Glomerular endothelial cell (primary cell): ENCODE measurements around the gene C22orf39. TPM values are rescaled to one million over a fixed set of nuclear protein-coding genes. Genes with fewer than 3 reads are reported as not detected.

ENCODE experiments used
- DNase-seq: peaks from one replicate; pipeline ENCODE4 v3.0.0-alpha.2; 2011; ENCODE audit warnings: low read depth, low spot score; ENCODE audit errors: extremely low read depth
- total RNA-seq: library from RNA; depleted of rRNA; stranded (reverse); fragments of >200 nt; gene quantifications from 2 replicates; pipeline ENCODE4 v1.2.3, GENCODE V29; 2015

Gene C22orf39
- total RNA-seq, 1 donor from 2014 or later, result 32.3 TPM

DNA sequence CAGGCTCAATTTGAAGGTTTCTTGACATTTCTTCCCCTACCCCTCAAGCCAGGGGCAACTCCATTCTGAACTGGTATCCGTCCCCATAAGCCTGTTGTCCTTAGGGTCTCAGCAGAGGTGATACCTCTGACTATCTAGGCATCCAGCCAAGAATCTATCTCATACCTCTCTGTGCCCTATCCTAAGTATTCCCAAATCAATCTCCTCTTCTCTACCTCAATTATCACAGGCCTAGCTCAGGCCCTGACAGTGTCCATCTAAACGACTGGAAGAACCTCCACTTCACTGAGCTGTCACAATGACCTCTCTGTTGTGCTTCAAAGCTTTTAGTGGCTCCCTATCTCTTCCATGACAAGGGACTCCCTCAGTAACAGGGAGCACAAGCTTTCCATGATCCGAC, 42.8 kb downstream of the C22orf39 start:
- no peak for DNase-seq

DNA sequence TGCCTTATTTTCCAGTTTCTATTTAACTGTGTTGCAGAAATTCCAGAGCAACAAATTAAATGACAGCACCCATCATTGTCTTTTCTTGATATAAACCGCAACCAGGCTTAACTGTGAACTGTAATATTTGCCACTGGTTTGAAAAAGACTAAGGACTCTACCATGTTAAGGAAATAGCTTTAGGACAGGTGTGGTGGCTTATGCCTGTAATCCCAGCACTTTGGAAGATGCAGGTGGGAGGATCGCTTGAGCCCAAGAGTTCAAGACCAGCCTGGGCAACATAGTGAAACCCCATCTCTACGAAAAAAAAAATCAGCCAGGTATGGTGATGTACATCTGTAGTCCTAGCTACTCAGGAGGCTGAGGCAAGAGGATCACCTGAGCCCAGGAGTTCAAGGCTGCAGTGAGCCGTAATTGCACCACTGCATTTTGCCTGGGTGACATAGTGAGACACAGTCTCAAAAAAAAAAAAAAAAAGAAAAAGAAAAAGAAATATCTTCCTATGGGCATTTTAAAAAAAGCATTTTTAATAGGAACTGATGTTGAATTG, 44.8 kb downstream of the C22orf39 start:
- no peak for DNase-seq

DNA sequence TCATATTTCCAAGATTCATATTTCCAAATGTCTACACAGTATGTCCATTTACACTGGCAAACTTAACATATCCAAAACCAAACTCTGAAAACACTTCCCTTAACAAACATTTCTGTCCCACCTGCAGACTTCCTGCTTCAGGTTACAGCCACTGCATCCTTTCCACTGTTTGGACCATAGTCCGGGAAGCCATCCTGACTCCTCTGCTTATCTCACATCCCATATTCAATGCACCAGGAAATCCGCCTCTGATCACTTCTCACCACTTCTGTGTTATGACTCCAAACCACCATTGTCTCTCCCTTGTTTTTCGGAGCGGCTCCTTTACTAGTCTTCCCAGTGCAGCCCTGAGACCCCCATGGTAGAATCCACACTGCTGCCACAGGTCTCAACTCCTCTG, 46.0 kb downstream of the C22orf39 start:
- DNase-seq, result no peak

DNA sequence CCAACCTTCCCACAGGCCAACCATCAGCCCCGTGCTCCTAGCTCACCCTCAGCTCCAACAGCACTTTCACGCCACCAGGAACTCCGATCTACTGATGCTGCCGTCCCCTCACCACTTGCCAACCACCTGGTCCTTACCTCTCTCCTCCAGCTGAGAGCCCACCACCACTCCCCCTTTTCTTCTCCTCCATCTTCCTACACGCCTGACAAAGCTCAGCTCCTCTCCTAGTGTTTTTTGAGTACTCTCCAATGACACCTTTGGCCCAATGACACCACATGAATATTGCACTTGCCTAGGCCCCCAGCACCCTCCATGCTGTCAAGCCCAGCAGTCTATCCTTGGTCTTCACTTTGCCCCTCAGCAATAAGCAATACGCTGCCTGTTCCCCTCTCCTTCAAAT, 46.6 kb downstream of the C22orf39 start:
- DNase-seq, result no peak

GRCh38 chr22:19398652-19399051, 48.9 kb downstream of the C22orf39 start:
- no peak for DNase-seq

DNA sequence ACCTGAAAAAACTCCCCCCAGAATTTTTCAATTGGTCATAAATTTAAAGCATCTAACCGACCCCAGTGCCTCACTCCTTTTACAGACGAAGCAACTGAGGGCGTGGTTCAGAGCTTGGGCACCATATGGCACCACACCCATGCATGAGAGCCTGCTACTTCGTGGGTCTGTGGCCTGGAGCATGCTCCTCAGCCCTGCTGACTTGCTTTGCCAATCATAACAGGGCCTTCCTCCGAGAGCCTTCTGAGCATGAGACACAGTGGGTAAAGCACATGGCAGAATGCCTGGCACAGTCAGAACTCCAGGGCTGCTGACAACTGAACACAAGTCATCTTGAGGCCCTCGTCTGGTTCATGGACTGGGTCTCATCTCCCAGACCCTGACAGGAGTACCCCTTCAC, 49.3 kb downstream of the C22orf39 start:
- no peak for DNase-seq

- no peak for DNase-seq
Measured at GRCh38 chr22:19397734-19398104, 49.8 kb downstream of the C22orf39 start.

DNA sequence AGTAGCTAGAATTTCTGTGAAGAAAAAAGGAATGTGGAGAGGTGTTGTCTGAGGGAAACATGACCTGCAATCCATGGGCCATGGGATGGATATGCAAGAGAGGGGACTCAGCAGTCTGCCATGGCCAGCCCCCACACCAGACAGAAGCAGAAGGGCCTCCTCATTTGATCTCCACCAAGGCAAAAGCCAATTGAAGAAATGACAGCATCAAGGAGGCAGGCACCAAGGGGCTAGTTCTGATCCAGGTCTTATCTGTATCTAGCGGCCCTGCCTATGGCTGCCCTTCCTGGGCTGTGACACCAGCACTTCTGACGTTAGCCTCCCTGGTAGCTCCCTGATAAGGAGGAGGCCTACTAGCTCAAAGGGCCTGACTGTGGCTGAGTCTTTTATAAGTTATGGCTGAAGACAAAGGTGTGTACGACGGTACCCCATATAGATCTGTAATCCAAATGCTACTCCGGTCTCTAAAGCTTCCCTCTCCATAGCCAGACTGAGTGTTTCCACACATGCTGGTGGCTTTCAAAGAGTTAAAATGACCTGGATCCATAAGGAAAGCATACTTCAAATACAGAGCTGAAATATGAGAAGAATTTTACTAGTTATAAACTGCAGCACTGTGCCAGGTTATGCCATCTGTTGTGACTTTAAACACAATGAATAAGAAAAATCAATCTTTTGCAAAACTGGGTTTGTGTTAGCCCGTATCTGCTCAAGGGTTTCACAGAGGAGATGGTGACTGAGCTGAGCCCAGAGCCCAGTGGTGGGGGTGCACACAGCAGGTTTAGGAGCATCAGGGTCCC, 50.4 kb downstream of the C22orf39 start:
- DNase-seq, result no peak

GRCh38 chr22:19396561-19396933, 51.0 kb downstream of the C22orf39 start:
- no peak for DNase-seq

DNA sequence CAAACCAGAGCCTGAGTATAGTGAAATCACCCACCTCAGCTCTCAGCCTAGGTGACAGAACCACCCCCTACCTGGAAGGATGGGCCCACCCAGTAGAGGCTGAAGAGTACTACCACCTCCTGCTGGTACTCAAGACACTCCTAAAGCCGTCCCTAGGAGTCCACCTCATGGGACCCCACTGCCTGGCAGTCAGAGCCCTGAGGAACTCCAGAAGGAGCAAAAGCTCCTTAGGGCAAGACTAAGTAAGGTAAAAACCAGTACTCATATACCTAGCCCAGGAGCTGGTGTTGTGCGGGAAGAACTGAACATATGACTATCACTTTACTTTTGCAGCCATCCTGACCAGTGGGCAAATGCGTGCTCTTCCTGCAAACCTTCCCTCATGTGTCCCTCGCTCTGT, 52.2 kb downstream of the C22orf39 start:
- DNase-seq, result no peak

GRCh38 chr22:19394274-19395050, 53.0 kb downstream of the C22orf39 start:
- DNase-seq, result no peak

DNA sequence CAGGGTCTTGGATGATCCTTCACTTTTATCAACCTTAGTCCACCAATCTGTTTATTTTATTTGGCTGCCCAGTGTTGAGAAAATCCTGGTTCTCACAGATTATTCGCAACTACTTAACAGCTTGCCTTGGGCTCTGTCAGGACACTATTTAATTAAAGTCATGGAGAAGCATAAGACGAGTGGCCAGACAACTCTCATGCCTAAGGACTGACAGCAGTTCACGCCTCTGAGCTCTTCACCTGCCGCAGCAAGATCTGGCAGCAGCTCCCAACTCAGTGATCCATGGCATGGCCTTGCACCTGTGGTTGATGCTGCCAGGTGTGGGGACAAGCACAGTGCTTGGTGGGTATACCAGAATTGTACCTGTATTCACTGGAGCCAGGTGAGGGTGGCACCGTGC, 53.8 kb downstream of the C22orf39 start:
- DNase-seq, result no peak

Other genes with a start within 250 kb of the C22orf39 start
- gene CLTCL1, start 156.0 kb downstream of the C22orf39 start, total RNA-seq, result 2.1 and 7.8 TPM in 2 replicates
- 26.4 and 32.6 TPM in 2 replicates for gene HIRA, start 16.0 kb downstream of the C22orf39 start, total RNA-seq
- 23.8 and 44.7 TPM in 2 replicates for gene MRPL40, start 15.2 kb downstream of the C22orf39 start, total RNA-seq
- 66.2 and 81.9 TPM in 2 replicates for gene UFD1, start 31.5 kb upstream of the C22orf39 start, total RNA-seq
- gene CDC45, start 32.2 kb upstream of the C22orf39 start, total RNA-seq, result 5.4 and 11.5 TPM in 2 replicates
- 1,303 and 1,795 TPM in 2 replicates for gene CLDN5, start 76.7 kb upstream of the C22orf39 start, total RNA-seq